B cell (primary cell): ENCODE data around the gene MBNL1. TPM values are rescaled to one million over a fixed set of nuclear protein-coding genes. Genes with fewer than 3 reads are reported as not detected.

Experiments used
- ATAC-seq: fragments of 200-7000 bp; cut with Tn5 transposase; one replicate; pipeline ENCODE4 v1.10.0; 2021; ENCODE audit warnings: low read depth, mild to moderate bottlenecking, moderate number of reproducible peaks, moderate library complexity
- CTCF ChIA-PET: fragments of 350-600 bp; sonication (Branson Sonifier 250); formaldehyde crosslinking; loops from one replicate; lab custom pipeline; 2021; ENCODE audit warnings: antibody characterized with exemption, inconsistent platforms; lab: Charles Lee
- POLR2A ChIA-PET: fragments of 350-600 bp; sonication (Branson Sonifier 250); formaldehyde crosslinking; loops from one replicate; lab custom pipeline; 2021; ENCODE audit warnings: antibody characterized with exemption; lab: Charles Lee
- DNase-seq: peaks from one replicate; pipeline ENCODE4 v3.0.0; 2013
- H2AFZ ChIP-seq: 2 replicates; pipeline ENCODE4 v1.6.1; 2012; ENCODE audit warnings: mild to moderate bottlenecking, low read depth, low read length; ENCODE audit not compliant: insufficient read depth, poor library complexity, severe bottlenecking
- H3K27ac ChIP-seq, 2 donors: 1 replicate in 1 of 2; 2 replicates in 1 of 2; pipeline ENCODE4 v1.5.1; 2012 to 2013; ENCODE audit warnings: low read length in 2 of 2, mild to moderate bottlenecking in 2 of 2, moderate library complexity in 1 of 2
- H3K27me3 ChIP-seq, 4 experiments: fragments of 200-600 bp in 1 of 4; sonication (generic) in 1 of 4; replicated peaks in 1 of 4; 1 replicate in 2 of 4; 2 replicates in 2 of 4; pipeline versions ENCODE4 v1.6.1 to v1.7.0; 2013 to 2016; ENCODE audit warnings: low read length in 3 of 4, mild to moderate bottlenecking in 2 of 4, mixed read lengths in 1 of 4, moderate library complexity in 1 of 4; ENCODE audit not compliant: insufficient read depth in 4 of 4, control insufficient read depth in 3 of 4; ENCODE audit errors: control extremely low read depth in 1 of 4
- H3K36me3 ChIP-seq, 2 experiments: replicated peaks in 1 of 2; 1 replicate in 1 of 2; 2 replicates in 1 of 2; pipeline versions ENCODE4 v1.6.1 to v1.7.1; 2013; ENCODE audit warnings: low read length in 1 of 2; ENCODE audit not compliant: insufficient read depth in 2 of 2, control insufficient read depth in 1 of 2; ENCODE audit errors: control extremely low read depth in 1 of 2, extremely low read depth in 1 of 2
- H3K4me1 ChIP-seq, 2 donors: fragments of 200-600 bp in 1 of 2; sonication (generic) in 1 of 2; 1 replicate in 1 of 2; 2 replicates in 1 of 2; pipeline versions ENCODE4 v1.5.1 to v1.6.1; 2013 to 2017; ENCODE audit warnings: low read length in 2 of 2; ENCODE audit not compliant: control insufficient read depth in 2 of 2, insufficient read depth in 2 of 2
- H3K4me2 ChIP-seq: replicated peaks from 2 replicates; pipeline ENCODE3; 2012; ENCODE audit warnings: mild to moderate bottlenecking, low read depth, low read length; ENCODE audit not compliant: poor library complexity, severe bottlenecking
- H3K4me3 ChIP-seq, 5 experiments: fragments of 200-600 bp in 1 of 5; sonication (generic) in 1 of 5; 1 replicate in 3 of 5; 2 replicates in 2 of 5; pipeline versions ENCODE4 v1.5.1 to v1.7.0; 2011 to 2016; ENCODE audit warnings: low read length in 4 of 5, mild to moderate bottlenecking in 4 of 5, low read depth in 2 of 5, control low read depth in 1 of 5, moderate library complexity in 1 of 5; ENCODE audit not compliant: insufficient read depth in 1 of 5; ENCODE audit errors: control extremely low read depth in 1 of 5, extremely low read depth in 1 of 5
- H3K79me2 ChIP-seq: fragments of 200-600 bp; sonication (generic); one replicate; pipeline ENCODE4 v1.6.0; 2016; ENCODE audit warnings: low read length; ENCODE audit not compliant: control insufficient read depth, insufficient read depth
- H3K9ac ChIP-seq: fragments of 200-600 bp; sonication (generic); 2 replicates; pipeline ENCODE4 v1.6.1; 2017; ENCODE audit warnings: mild to moderate bottlenecking, low read length, moderate library complexity
- H3K9me3 ChIP-seq, 3 donors: one replicate each; pipeline versions ENCODE4 v1.6.1 to v1.7.1; 2013; ENCODE audit warnings: low read length in 2 of 3; ENCODE audit not compliant: control insufficient read depth in 2 of 3, insufficient read depth in 1 of 3; ENCODE audit errors: control extremely low read depth in 1 of 3
- H4K20me1 ChIP-seq: 2 replicates; pipeline ENCODE4 v1.6.0; 2012; ENCODE audit warnings: mild to moderate bottlenecking, low read length; ENCODE audit not compliant: insufficient read depth, control insufficient read depth, poor library complexity, severe bottlenecking
- H3K27ac Mint-ChIP-seq: one replicate; pipeline ENCODE4 v1.8.0; 2021; ENCODE audit warnings: mixed read lengths
- H3K27me3 Mint-ChIP-seq: one replicate; pipeline ENCODE4 v1.8.0; 2021; ENCODE audit warnings: mixed read lengths
- H3K4me1 Mint-ChIP-seq: one replicate; pipeline ENCODE4 v1.8.0; 2021; ENCODE audit warnings: mixed read lengths
- H3K4me3 Mint-ChIP-seq: one replicate; pipeline ENCODE4 v1.8.0; 2021; ENCODE audit warnings: mixed read lengths
- H3K9me3 Mint-ChIP-seq: one replicate; pipeline ENCODE4 v1.8.0; 2022; ENCODE audit warnings: mixed read lengths; ENCODE audit not compliant: insufficient read depth
- CTCF ChIP-seq: fragments of 200-600 bp; IDR thresholded peaks from one replicate; pipeline ENCODE4 v1.8.0; 2022; ENCODE audit warnings: antibody characterized with exemption, mild to moderate bottlenecking
- EZH2 ChIP-seq: IDR thresholded peaks from 2 replicates; pipeline ENCODE4 v1.6.1; 2012; ENCODE audit warnings: borderline replicate concordance, low read depth, mild to moderate bottlenecking, moderate library complexity, low read length; ENCODE audit not compliant: insufficient read depth, poor library complexity, severe bottlenecking
- WGBS: methylation state at CpG from one replicate; pipeline ENCODE4 v1.1.5; 2013; ENCODE audit warnings: missing lambda C conversion rate; ENCODE audit not compliant: insufficient coverage; 5-methylcytosine and 5-hydroxymethylcytosine counted together
- intact Hi-C: fragments of 100-400 bp; cut with micrococcal nuclease; formaldehyde crosslinking; loops from one replicate; pipeline ENCODE4 v1.10.0; 2022
- polyA plus RNA-seq: library from polyadenylated mRNA; depleted of rRNA; stranded (reverse); fragments of >200 nt; gene quantifications from 2 replicates; pipeline ENCODE4 v1.2.3, GENCODE V29; 2012
- total RNA-seq, 2 donors: library from RNA; stranded (reverse); fragments of 120-200 nt in 1 of 2; gene quantifications; 1 replicate in 1 of 2; 2 replicates in 1 of 2; pipeline versions ENCODE4 v1.2.3 to v1.2.4, GENCODE V29; 2013 to 2022

MBNL1 gene
- total and polyA plus RNA-seq, 2 donors (not counting 1 experiment from before 2014, with no cell fraction given), result 195 to 505 TPM

- Mint-ChIP-seq H3K27me3 (no peaks in the 10 kb centered on the region), H3K9me3 (no peaks in the 10 kb centered on the region), H3K4me1 (peaks cover 56% of the 10 kb centered on the region), H3K27ac (peak overlapping the region; percentile 86), H3K4me3 (peak overlapping the region; percentile 90)
- no peaks in the 10 kb centered on the region for H3K27me3 ChIP-seq
- TF ChIP-seq EZH2 (no peak), CTCF (no peak)
- POLR2A ChIA-PET, result interaction anchor here (0.5 to 3.9 kb wide), 9 partner anchors 10 to 1074 kb away, joined by 4 to 29 read pairs (median 6); partner anchors contain the start of gene MBNL1
- 8% methylated on average over 5 of the region's 10 CpGs for WGBS
- H3K9ac ChIP-seq, result peak overlapping the region; percentile 62
- peak; percentile 67 for DNase-seq
- peaks cover 81% of the 10 kb centered on the region for H3K79me2 ChIP-seq
- CTCF ChIA-PET, result interaction anchor here (0.9 to 5.4 kb wide), 12 partner anchors 10 to 202 kb away, joined by 3 to 38 read pairs (median 5); partner anchors contain the start of gene MBNL1
- H3K27ac ChIP-seq, result peak overlapping the region; percentile 57 to 87
- peak overlapping the region; percentile 57 for H2AFZ ChIP-seq
- intact Hi-C loops, result loop anchor here (1.0 to 2.0 kb wide), 6 partner anchors 9 to 45 kb away; no protein-coding TSS in a partner anchor
- no peaks in the 10 kb centered on the region for H3K36me3 ChIP-seq
- H3K4me3 ChIP-seq, result peak overlapping the region; percentile 44 to 90 (median 56)
- H3K4me2 ChIP-seq, result peak overlapping the region; percentile 75
- peak; percentile 59 for ATAC-seq
- H3K9me3 ChIP-seq, result no peaks in the 10 kb centered on the region
- H4K20me1 ChIP-seq, result no peaks in the 10 kb centered on the region
- H3K4me1 ChIP-seq, result peaks cover 35 to 42% of the 10 kb centered on the region in 2 donors
Observed at GRCh38 chr3:152243721-152244516, 24.8 kb upstream of the MBNL1 start.
